Endodermal cell (in vitro differentiated cells): ENCODE data around the gene OR10H1. TPM values are rescaled to one million over a fixed set of nuclear protein-coding genes. Genes with fewer than 3 reads are reported as not detected.

Experiments used
- DNase-seq: peaks from one replicate; pipeline ENCODE4 v3.0.0-alpha.2; 2017
- H3K27ac ChIP-seq: 2 replicates; pipeline ENCODE4 v1.5.1; 2013; ENCODE audit warnings: mild to moderate bottlenecking, low read depth, low read length, moderate library complexity
- H3K27me3 ChIP-seq: 2 replicates; pipeline ENCODE4 v1.6.1; 2013; ENCODE audit warnings: mild to moderate bottlenecking, low read length, moderate library complexity; ENCODE audit not compliant: insufficient read depth, control insufficient read depth, poor library complexity, severe bottlenecking
- H3K36me3 ChIP-seq: 2 replicates; pipeline ENCODE4 v1.7.0; 2013; ENCODE audit warnings: mild to moderate bottlenecking, low read length, moderate library complexity; ENCODE audit not compliant: control insufficient read depth, insufficient read depth
- H3K4me1 ChIP-seq: one replicate; pipeline ENCODE4 v1.7.0; 2013; ENCODE audit warnings: low read length; ENCODE audit not compliant: control insufficient read depth, insufficient read depth
- H3K4me3 ChIP-seq: 2 replicates; pipeline ENCODE4 v1.5.1; 2013; ENCODE audit warnings: mild to moderate bottlenecking, low read length, moderate library complexity
- H3K9ac ChIP-seq: 2 replicates; pipeline ENCODE4 v1.6.1; 2013; ENCODE audit warnings: mild to moderate bottlenecking, low read length, moderate library complexity; ENCODE audit not compliant: poor library complexity, severe bottlenecking; ENCODE audit errors: extremely low read depth
- H3K9me3 ChIP-seq: 2 replicates; pipeline ENCODE4 v1.6.1; 2013; ENCODE audit warnings: mild to moderate bottlenecking, low read length, moderate library complexity; ENCODE audit not compliant: control insufficient read depth
- H3K27ac Mint-ChIP-seq: 2 replicates; pipeline ENCODE4 v1.8.0; 2020; ENCODE audit warnings: mixed read lengths
- H3K27me3 Mint-ChIP-seq: 2 replicates; pipeline ENCODE4 v1.8.0; 2021; ENCODE audit warnings: mild to moderate bottlenecking, mixed read lengths; ENCODE audit not compliant: insufficient read depth
- H3K36me3 Mint-ChIP-seq: 2 replicates; pipeline ENCODE4 v1.8.0; 2020; ENCODE audit warnings: low read depth, mixed read lengths
- H3K4me1 Mint-ChIP-seq: 2 replicates; pipeline ENCODE4 v1.8.0; 2020; ENCODE audit warnings: mixed read lengths
- H3K4me3 Mint-ChIP-seq: 2 replicates; pipeline ENCODE4 v1.8.0; 2020; ENCODE audit warnings: mild to moderate bottlenecking, moderate library complexity, mixed read lengths
- H3K9me3 Mint-ChIP-seq: 2 replicates; pipeline ENCODE4 v1.8.0; 2020; ENCODE audit warnings: mild to moderate bottlenecking, mixed read lengths
- WGBS, 2 experiments: methylation state at CpG; one replicate each; pipeline versions ENCODE4 v1.1.5 to v1.1.7; 2013; ENCODE audit warnings: missing lambda C conversion rate in 2 of 2, mixed read lengths in 1 of 2; ENCODE audit not compliant: insufficient coverage in 1 of 2, insufficient read length in 1 of 2; 5-methylcytosine and 5-hydroxymethylcytosine counted together
- total RNA-seq, 2 donors: library from RNA; stranded (reverse); fragmentation: NEBNext Ultra II Directional in 1 of 2; extraction: Animal tissue kit (Norgen Biotek cat#: 25700) in 1 of 2; gene quantifications; 2 replicates in 1 of 2; 3 replicates in 1 of 2; pipeline ENCODE4 v1.2.1, GENCODE V29; 2021
- TF ChIP-seq, protein P1 (sequence below): fragments of 200-600 bp; sonication (generic); conservative IDR thresholded peaks from 2 replicates; pipeline ENCODE4 v1.5.0; 2021; ENCODE audit warnings: antibody characterized with exemption, mild to moderate bottlenecking

OR10H1 gene
- total RNA-seq, 2 donors from 2014 or later = 0.09 TPM; not detected in 1

DNA sequence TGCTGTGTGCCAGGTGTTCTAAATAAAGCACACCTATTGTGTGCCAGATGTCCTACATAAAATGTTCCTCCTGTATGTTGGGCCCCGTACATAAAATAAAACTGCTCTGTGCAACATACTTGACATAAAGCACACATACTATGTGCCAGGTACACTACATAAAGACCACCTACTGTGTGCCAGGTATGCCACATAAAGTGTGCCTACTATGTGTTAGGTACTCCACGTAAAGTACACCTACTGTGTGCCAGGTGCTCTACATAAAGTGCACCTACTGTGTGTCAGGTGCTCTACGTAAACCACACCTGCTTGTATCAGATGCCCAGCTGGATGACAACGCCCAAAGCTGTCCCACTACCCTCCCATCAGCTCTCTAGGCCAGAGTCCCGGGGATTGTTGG, 33.8 kb downstream of the OR10H1 start:
- 80 to 82% methylated on average over 4 to 5 of the region's 5 CpGs for WGBS, 2 experiments
- Histone ChIP-seq H3K27ac (no peak overlapping the region), H3K9ac (no peak overlapping the region), H3K4me1 (no peaks in the 10 kb centered on the region), H3K4me3 (no peak overlapping the region), H3K27me3 (no peaks in the 10 kb centered on the region), H3K36me3 (no peaks in the 10 kb centered on the region), H3K9me3 (peaks cover 30% of the 10 kb centered on the region)
- Mint-ChIP-seq H3K36me3 (peaks cover 2% of the 10 kb centered on the region), H3K4me1 (no peaks in the 10 kb centered on the region), H3K9me3 (peaks cover 78% of the 10 kb centered on the region), H3K27ac (no peak overlapping the region), H3K4me3 (no peak overlapping the region), H3K27me3 (no peaks in the 10 kb centered on the region)
- TF ChIP-seq, protein P1, sequence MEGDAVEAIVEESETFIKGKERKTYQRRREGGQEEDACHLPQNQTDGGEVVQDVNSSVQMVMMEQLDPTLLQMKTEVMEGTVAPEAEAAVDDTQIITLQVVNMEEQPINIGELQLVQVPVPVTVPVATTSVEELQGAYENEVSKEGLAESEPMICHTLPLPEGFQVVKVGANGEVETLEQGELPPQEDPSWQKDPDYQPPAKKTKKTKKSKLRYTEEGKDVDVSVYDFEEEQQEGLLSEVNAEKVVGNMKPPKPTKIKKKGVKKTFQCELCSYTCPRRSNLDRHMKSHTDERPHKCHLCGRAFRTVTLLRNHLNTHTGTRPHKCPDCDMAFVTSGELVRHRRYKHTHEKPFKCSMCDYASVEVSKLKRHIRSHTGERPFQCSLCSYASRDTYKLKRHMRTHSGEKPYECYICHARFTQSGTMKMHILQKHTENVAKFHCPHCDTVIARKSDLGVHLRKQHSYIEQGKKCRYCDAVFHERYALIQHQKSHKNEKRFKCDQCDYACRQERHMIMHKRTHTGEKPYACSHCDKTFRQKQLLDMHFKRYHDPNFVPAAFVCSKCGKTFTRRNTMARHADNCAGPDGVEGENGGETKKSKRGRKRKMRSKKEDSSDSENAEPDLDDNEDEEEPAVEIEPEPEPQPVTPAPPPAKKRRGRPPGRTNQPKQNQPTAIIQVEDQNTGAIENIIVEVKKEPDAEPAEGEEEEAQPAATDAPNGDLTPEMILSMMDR = no peak
- no peak for DNase-seq

DNA sequence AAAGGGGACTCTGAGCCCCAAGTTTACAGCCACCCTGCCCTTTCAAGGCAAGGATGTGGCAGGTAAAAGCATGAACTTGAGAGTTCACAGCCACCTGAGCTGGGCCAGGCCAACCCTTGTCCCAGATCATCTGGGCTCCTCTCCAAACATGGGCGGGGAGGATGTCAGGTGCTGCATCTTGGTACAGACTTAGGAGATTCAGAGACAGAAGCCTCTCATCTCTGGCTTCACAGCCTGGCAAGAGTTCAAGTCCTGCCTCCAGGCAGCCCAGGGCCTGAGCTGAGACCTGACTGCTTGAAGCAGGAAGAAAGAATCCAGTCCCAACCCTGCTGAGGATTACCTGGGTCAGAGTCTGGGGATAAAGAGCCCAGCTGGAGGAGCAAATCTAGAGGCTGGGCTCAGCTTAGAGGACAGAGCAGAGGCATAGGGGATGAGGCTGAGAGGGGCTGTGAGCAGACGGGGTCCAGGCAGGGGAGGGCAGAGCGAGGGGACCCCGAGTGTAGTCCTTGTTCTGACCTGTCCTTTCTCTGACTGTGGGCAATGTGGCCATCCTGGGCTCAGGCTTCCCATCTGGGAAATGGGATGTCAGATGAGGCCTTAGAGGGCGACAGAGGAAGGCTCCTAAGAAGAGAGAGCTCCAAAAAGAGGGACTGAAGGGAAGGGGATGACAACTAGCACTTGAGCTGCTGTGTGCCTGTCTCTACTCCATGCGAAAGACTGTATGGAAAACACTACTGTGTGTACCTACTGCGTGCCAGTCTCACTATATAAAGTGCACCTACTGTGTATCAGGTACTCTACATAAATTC, 34.6 kb downstream of the OR10H1 start:
- WGBS, 2 experiments = 44 to 54% methylated on average over 6 to 7 of the region's 7 CpGs
- no peak overlapping the region for H3K4me3 Mint-ChIP-seq

DNA sequence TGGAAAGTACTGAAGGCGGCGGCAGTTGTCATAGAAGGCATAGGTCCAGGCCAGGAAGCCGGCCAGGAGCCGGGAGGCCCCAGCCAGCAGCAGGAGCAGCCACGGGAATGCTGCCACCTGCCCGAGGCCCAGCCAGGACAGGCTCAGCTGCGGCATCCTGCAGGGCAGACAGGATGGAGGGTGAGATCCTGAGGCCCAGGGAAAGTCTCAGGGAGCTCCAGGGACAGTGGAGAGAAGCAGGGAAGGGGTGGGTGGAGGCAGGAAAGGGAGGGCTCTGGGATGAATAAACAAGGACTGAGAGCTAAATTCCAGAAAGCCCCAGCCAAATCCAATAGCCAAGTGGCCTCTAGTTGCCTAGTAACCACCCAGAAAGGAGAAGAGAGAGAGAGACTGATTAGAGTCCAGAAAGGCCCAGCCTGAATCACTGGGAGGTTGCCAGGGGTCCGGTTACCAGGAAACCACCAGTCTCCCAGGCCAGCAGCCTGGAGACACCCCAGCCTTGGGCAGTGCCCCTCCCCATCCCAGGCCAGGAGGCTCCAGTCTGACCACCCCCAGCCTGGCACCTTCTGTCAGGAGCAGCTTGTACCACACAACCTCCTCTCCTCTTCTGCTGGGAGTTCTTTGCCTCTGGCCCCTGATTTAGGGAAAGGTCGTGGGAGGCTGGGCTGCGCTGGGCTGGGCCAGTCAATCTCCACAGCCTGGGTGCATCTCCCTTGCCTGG, 35.5 kb downstream of the OR10H1 start:
- H3K27me3 Mint-ChIP-seq = no peaks in the 10 kb centered on the region
- peaks cover 80% of the 10 kb centered on the region for H3K9me3 Mint-ChIP-seq
- H3K9me3 ChIP-seq = peaks cover 46% of the 10 kb centered on the region
- peaks cover 2% of the 10 kb centered on the region for H3K36me3 Mint-ChIP-seq
- H3K27ac ChIP-seq = no peak overlapping the region
- TF ChIP-seq, protein P1 = no peak
- no peak overlapping the region for H3K9ac ChIP-seq
- no peaks in the 10 kb centered on the region for H3K4me1 Mint-ChIP-seq
- no peak overlapping the region for H3K4me3 Mint-ChIP-seq
- H3K4me3 ChIP-seq = no peak overlapping the region
- no peaks in the 10 kb centered on the region for H3K36me3 ChIP-seq
- no peaks in the 10 kb centered on the region for H3K27me3 ChIP-seq
- WGBS, 2 experiments = 73 to 78% methylated on average over 6 to 10 of the region's 10 CpGs
- no peak for DNase-seq
- no peak overlapping the region for H3K27ac Mint-ChIP-seq
- H3K4me1 ChIP-seq = no peaks in the 10 kb centered on the region

More for the DNA sequence above, 34.6 kb downstream of the OR10H1 start:
- Histone ChIP-seq H3K9ac (no peak overlapping the region), H3K9me3 (peaks cover 37% of the 10 kb centered on the region), H3K4me1 (no peaks in the 10 kb centered on the region), H3K27ac (no peak overlapping the region), H3K4me3 (no peak overlapping the region), H3K36me3 (no peaks in the 10 kb centered on the region), H3K27me3 (no peaks in the 10 kb centered on the region)
- DNase-seq = no peak
- TF ChIP-seq, protein P1 = no peak
- Mint-ChIP-seq H3K9me3 (peaks cover 78% of the 10 kb centered on the region), H3K27ac (no peak overlapping the region), H3K36me3 (peaks cover 2% of the 10 kb centered on the region), H3K27me3 (no peaks in the 10 kb centered on the region), H3K4me1 (no peaks in the 10 kb centered on the region)
